GM13976 (cell line): Measurements from ENCODE around the gene AHRR.
"Not testable (repeated sequence)": the region's sequence is repeated elsewhere in the genome, so short reads cannot be mapped to it uniquely, and the experiment has no call there.

Experiments
- DNase-seq: peaks from one replicate; pipeline ENCODE4 v3.0.0; 2012; ENCODE audit warnings: low spot score
- in situ Hi-C: fragments of 300-500 bp; cut with MboI; formaldehyde crosslinking; loops from one replicate; pipeline ENCODE4 v1.12.0; 2022; ENCODE audit warnings: low sequenced_read_pairs, mixed read lengths, inconsistent platforms; ENCODE audit not compliant: unreplicated experiment
- TF ChIP-seq, protein P1 (sequence below): IDR thresholded peaks from 2 replicates; pipeline ENCODE4 v1.5.1; 2012; ENCODE audit warnings: borderline replicate concordance, mild to moderate bottlenecking; ENCODE audit not compliant: insufficient read depth; ENCODE audit errors: extremely low read depth, missing control alignments, control extremely low read depth

Gene AHRR

DNA sequence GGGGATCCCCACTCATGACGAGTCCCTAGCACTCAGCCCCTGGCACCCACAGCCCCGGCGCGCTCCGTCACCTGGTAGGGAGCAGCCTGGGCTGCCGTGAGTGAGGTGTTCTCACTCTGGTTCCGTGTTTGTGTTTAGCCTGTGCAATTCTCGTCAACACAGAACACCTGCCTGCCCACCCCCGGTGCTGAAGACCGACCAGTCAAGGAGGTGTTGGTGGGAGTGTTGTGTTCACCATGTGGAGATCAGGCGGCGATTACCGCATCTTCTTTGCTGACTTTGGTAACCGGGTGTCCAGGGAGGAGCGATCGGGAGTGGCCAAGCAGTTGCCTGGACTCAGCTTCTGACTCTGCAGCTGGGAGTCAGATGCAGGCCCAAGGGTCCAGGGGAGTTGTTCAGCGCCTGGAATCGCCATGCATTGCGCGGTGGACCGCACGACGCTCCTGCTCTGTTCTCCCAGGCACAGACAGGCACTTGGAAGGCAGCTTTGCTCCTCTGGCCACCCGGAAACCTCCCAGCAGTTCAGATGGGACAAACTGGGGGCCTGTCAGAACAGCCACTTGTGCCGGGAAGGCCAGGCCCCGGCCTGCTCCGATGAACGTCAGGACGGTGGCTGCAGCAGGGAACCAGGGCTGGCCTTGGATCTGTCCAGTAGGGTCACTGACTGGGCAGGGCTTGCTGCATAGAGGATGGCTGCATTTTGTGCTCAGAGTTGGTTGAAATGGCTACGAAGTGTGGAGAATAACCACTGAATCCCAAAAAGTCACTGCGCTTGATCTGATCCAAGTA lies 149.6 kb downstream of the AHRR start:
- DNase-seq = no peak
- TF ChIP-seq, protein P1, sequence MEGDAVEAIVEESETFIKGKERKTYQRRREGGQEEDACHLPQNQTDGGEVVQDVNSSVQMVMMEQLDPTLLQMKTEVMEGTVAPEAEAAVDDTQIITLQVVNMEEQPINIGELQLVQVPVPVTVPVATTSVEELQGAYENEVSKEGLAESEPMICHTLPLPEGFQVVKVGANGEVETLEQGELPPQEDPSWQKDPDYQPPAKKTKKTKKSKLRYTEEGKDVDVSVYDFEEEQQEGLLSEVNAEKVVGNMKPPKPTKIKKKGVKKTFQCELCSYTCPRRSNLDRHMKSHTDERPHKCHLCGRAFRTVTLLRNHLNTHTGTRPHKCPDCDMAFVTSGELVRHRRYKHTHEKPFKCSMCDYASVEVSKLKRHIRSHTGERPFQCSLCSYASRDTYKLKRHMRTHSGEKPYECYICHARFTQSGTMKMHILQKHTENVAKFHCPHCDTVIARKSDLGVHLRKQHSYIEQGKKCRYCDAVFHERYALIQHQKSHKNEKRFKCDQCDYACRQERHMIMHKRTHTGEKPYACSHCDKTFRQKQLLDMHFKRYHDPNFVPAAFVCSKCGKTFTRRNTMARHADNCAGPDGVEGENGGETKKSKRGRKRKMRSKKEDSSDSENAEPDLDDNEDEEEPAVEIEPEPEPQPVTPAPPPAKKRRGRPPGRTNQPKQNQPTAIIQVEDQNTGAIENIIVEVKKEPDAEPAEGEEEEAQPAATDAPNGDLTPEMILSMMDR = no peak

DNA sequence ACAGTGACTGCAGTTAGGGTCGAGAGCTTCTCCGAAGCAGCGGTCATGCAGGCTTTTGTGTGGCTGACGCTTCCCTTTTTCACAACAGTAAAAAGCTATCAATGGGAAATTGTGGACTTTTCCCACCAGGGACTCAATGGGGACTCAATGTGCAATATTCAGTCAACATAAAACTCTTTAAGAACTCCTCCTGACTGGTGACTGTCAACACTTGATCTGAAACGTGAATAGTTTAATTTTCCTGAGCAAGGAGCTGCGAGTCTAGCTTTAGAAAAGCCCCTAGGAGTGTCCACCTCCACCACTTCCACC lies 150.2 kb downstream of the AHRR start:
- in situ Hi-C loops = no loop called here
- no peak for DNase-seq
- TF ChIP-seq, protein P1 = no peak

More for the DNA sequence above, 149.6 kb downstream of the AHRR start:
- in situ Hi-C loops = no loop called here

GRCh38 chr5:472076-472655 lies 150.7 kb downstream of the AHRR start:
- DNase-seq = no peak
- in situ Hi-C loops = no loop called here
- TF ChIP-seq, protein P1 = no peak

- TF ChIP-seq, protein P1 = no peak
- in situ Hi-C loops = no loop called here
- DNase-seq = peak; percentile 99
Measured at GRCh38 chr5:472656-473550, 151.4 kb downstream of the AHRR start.

DNA sequence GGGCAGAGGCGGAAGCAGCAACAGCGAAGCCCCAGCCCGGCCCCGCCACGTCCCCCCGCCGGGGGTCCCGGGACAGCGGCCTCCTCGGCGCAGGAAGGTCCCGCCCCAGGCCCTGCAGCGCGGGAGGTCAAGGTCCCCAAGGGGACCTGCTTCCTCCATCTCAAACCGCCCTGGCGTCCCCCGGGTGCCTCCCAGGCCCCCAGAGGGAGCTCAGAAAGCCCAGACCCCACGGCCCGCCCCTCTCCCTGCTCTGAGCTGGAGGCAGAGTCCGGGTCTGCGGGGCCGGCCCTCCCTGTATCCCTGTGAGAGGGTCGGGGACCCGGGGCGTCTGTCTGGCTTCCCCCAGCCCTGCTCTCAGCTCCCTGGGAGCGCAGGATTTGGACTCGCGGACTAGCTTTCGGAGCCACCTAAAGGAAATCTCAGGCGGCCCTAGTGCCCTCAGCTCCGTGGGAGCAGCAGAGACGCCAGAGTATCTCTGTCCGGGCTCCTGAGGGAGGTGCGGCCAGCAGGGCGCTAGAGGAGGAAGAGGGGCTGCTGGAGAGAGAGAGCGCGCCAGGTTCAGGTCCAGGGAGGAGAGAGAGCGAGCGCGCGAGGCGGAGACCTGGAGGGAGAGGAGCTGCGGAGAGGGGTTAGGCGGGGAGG lies 152.2 kb downstream of the AHRR start:
- in situ Hi-C loops = no loop called here
- no peak for DNase-seq
- TF ChIP-seq, protein P1 = no peak

GRCh38 chr5:474232-474839 lies 152.8 kb downstream of the AHRR start:
- in situ Hi-C loops, DNase-seq: not testable (repeated sequence)
